HK-2 (cell line): ENCODE data around the gene NAA25.
"Not testable (repeated sequence)": the region's sequence is repeated elsewhere in the genome, so short reads cannot be mapped to it uniquely, and the experiment has no call there.

Experiments
- DNase-seq: peaks from one replicate; pipeline ENCODE4 v3.0.0-alpha.2; 2018; ENCODE audit not compliant: unreplicated experiment

The NAA25 gene

DNA sequence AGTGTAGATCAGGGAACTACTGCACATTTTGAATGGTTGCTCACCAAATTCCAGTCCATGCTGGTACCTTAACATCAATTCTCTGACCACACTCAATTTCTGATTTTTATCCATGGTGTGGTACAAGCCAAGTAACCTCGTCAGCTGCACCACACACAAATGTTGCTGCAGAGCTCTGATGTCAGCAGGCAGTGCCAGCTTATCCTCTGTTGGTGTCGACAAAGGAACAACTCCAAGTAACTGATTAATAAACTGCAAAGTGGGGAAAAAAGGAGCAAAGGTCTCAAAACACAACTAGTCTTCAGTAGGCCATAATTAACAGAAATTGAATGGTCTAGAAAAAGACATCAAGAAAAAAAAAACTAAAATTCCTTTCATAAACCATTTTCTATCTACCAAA lies 47.4 kb downstream of the NAA25 start:
- no peak for DNase-seq

DNA sequence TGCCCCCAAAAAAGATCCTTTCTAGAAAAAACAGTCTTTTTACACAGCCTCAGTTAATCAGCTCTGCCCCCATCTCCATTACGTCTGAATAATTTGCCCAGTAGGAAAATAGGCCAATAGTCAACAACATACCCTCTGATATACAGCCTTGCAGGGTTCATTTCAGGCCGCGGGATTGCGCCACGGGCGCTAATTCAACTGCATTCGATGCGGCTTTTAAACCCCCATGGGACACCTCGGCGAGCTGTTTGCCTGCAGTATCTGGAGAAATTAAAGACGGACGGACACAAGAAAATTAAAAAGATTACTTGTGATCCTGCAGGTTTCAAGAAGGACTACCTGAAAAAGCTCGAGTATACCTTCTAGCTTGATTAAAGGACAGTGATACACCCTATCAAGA lies 59.2 kb downstream of the NAA25 start:
- DNase-seq = no peak

DNA sequence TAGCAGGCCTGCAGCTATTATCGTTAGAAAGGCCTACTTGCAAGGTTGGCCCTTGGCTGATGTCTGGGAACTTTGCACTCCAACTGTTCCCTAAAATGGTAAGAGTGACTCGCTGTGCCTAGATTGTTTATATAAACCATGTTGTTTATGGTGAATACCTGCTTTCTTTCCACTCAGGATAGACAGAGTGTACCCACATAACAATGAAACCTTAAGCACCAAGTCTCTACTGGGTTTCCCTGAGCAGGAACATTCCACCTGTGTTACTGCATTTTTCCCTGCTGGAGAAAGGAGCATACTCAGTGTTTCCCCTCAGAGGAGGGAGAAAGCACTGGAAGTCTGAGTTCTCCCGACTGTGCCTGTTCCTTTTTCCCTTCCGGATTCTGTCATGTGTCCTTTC lies 62.6 kb downstream of the NAA25 start:
- DNase-seq = no peak

DNA sequence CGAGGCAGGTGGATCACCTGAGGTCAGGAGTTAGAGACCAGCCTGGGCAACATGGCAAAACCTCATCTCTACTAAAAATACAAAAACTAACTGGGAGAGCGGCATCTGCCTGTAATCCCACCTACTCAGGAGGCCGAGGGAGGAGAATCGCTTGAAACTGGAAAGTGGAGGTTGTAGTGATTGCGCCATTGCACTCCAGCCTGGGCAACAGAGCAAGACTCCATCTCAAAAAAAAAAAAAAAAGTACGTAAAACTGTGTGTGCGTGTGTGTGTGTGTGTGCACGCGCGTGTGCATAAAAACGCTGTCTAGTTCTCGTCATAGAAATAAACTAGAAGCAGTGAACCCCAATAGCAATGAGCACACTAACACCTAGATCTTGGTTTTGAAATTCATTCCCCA lies 72.0 kb downstream of the NAA25 start:
- DNase-seq = not testable (repeated sequence)

DNA sequence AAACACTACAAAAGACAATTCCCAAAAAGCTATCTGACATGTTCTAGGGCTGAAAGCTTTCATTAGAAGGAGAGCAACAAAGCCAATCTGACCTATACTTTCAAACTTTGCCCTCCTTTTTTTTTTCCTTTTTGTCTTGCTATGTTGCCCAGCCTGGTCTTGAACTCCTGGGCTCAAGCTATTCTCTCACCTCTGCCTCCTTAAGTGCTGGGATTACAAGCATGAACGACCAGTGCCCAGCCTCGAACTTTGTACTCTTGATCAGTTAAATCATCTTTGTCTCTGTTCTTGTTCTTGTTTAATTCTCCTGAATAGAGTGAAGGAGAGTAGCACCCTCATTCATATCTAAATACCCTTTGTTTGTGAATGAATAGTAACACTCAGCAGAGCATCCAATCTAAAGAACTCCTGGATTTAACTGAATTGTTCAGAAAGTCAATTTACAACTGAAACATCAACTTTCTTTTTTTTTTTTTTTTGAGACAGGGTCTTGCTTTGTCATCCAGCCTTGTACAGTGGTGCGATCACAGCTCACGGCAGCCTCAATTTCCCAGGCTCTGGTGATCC lies 73.3 kb downstream of the NAA25 start:
- DNase-seq = no peak

DNA sequence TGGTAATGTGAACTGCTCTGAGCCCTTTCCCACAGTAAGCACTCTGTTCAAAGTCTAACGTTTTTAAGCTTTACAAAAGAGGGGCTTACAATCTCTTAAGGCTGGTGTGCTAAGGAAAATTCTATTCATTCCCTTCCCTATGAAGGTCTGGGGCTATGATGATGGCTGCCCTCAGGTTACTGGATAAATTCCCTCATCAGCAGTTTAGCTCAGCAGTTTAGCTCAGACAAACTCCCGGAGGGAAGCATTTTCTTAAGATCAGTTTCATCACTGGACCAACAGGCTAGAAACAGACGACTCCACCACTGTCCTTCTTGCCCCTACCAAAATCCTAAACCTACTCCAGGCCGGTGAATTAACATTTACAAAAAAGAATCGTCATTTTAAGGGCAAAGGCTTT lies 76.3 kb downstream of the NAA25 start:
- no peak for DNase-seq

DNA sequence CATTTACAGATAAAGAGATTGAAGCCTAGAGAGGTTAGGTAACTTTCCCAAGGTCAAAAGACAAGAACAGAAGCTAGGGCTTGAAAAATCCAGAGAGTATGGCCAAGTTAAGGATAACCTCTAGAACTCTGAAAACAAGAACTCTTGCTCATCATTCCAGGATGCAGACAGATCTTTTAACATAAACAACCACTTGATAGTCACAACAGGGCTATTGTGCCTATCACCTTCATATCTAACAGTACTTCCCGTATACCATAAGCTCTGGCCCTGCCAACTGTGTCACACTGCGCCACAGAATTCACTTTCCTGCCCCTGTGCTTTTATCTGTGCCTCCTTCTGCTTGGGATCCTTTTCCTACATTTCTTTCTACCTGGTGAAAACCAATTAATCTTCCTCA lies 77.1 kb downstream of the NAA25 start:
- no peak for DNase-seq

DNA sequence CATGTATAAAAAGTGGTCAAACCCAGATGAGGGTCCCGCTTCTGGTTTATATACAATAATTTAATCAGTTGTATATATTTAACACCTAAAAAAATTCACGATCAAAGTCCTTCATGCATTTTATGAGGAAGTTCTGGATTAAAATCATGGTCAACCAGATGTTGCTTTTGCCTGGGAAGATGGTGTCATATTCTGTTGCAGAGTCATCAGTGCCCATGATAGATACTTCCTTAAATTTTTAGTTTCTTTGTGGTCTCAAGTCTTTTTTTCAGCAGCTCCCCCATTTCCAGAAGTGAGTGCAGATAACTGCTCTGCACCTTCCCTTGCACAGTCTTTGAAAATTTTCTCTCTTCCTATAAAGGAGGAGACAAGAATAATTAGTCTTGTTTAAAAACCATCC lies 79.3 kb downstream of the NAA25 start:
- no peak for DNase-seq

DNA sequence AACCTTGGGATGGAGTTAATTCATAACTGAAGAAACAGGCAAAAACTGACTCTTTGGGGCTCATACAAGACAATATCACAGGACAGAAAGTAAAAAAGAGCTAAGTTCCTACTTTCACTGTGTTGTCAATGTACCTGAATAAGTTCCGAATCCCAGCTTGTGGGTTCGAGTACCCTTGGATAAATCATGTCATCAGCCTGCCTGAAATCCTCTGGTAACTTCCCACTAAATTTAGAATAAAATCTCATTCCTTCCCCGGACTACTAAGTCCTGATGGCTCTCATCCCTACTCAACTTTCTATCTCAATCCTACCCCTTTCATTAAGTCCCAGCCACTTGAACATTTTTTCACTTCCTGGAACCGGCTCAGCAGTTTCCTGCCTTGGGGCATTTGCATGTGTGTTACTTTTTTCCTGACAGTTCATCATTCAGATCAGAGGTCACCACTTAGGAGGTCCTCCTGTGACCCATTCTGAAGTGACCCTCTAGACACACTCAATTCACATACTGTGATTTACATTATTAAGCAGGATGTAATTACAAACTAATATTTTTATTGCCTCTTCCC lies 82.7 kb downstream of the NAA25 start:
- DNase-seq = no peak

DNA sequence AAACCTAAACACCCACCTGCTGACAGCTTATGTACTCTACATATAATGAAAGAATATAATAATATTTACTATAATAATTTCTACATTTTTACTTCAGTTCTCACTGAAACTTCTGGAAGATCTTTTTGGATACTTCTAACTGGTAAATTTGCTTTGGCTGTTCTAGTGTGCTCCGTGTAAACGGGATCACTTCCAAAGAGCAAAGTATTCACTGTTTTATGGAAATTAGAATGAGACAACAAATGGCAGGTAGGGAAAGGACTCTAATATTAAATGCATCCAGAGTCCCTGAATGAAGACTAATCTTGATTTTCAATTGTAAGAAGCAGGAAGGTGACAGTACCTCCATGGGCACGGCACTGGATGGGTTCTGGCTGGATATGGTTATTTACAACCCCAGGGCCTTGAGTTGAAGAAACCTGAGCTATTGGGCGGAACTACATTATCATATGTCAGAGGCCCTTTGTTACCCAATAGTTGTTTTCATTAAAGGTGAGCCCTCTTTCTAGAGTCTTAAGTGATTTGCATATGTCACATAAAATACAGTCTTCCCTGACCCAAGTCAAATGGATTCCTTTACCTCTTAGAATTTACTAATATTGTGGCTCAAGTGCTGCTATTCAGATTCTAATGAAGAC lies 84.7 kb downstream of the NAA25 start:
- DNase-seq = no peak

DNA sequence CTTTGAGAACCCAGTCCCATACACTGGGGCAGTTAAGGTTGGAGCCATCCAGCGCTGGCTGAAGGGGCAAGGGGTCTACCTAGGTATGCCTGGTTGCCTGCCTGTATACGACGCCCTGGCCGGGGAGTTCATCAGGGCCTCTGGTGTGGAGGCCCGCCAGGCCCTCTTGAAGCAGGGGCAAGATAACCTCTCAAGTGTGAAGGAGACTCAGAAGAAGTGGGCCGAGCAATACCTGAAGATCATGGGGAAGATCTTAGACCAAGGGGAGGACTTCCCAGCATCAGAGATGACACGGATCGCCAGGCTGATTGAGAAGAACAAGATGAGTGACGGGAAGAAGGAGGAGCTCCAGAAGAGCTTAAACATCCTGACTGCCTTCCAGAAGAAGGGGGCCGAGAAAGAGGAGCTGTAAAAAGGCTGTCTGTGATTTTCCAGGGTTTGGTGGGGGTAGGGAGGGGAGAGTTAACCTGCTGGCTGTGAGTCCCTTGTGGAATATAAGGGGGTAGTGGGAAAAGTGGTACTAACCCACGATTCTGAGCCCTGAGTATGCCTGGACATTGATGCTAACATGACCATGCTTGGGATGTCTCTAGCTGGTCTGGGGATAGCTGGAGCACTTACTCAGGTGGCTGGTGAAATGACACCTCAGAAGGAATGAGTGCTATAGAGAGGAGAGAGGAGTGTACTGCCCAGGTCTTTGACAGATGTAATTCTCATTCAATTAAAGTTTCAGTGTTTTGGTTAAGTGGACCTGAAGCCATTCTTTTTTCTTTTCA lies 86.2 kb downstream of the NAA25 start:
- no peak for DNase-seq

DNA sequence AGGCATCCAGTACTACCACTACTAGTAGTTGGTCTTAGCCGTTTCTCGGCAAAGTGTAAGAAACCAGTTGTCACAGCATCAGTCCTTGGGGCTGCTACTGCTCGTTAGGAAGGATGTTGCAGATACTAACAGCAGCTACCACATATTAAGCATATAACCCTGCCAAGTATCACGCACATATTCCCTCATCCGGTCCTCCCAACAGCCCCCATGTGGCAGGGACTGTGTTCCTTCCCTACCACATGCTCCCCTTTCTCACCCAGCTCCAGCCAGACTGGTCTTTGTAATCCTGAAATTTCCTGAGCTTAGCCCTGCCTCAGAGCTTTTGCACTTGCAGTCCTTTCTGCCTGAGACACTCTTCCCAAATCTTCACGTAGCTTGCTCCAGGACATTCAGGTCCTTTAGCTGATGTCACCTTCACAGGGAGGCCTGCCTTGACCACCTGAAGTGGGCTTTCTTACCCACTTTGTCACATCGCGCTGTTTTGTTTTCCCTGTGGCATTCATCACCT lies 87.6 kb downstream of the NAA25 start:
- no peak for DNase-seq

DNA sequence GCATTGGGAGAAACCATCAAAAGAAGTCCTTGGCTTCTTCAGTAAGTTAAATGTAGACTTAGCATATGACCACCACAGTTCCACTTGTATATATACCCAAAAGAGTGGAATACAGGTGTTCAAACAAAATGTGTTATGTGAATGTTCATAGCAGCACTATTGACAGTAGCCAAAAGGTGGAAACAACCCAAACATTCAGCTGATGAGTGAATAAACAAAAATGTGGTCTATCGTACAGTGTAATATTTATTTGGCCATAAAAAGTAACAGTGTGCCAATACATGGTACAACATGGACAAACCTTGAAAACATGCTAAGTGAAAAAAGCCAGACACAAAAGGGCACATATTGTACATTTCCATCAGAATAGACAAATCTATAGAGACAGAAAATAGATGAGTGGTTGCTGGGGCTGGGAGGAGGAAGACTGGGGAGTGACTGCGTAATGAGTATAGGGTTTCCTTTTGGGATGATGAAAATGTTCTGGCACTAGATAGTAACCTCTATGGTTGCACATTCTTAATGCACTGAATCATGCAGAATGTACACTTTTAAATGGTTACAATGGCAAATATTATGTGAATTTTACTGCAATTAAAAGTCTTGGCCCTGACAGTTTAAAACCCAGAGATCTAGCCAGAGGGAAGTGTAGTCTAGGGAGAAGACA lies 89.9 kb downstream of the NAA25 start:
- no peak for DNase-seq

DNA sequence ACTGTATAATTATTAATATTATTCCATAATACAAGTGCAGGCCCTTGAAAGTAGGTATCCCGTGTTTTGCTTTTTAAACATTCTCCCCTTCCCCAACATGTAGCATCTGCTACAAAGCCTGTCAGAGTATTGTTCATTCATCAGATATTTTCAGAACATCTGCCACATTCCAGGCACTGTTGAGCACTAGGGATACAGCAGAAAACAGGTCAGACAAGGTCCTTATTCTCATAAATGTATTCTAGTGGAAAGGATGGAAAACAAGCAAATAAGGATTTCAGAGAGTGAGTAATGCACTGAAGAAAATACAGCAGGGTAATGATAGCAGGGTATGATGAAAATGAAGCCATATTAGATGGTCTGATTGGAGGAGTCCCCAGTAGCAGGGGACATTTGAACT lies 91.5 kb downstream of the NAA25 start:
- no peak for DNase-seq

DNA sequence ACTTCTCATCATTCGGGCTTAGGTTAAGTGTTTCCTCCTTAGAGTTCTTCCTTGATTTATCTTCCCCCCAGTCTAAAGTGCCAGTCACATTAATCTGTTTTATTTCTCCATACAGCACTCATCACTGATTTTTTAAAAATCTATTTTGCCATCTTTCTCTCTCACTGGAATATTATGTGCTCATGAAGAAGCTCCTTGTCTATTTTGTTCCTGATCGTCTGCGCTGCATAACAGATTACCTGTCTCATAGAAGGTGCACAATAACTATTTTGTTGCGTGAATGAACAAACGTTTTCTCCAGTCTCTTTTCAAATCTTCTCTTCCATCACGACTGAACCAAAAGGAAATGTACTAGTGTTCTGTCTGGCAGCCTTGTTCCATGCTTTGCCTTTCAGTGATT lies 92.6 kb downstream of the NAA25 start:
- no peak for DNase-seq

DNA sequence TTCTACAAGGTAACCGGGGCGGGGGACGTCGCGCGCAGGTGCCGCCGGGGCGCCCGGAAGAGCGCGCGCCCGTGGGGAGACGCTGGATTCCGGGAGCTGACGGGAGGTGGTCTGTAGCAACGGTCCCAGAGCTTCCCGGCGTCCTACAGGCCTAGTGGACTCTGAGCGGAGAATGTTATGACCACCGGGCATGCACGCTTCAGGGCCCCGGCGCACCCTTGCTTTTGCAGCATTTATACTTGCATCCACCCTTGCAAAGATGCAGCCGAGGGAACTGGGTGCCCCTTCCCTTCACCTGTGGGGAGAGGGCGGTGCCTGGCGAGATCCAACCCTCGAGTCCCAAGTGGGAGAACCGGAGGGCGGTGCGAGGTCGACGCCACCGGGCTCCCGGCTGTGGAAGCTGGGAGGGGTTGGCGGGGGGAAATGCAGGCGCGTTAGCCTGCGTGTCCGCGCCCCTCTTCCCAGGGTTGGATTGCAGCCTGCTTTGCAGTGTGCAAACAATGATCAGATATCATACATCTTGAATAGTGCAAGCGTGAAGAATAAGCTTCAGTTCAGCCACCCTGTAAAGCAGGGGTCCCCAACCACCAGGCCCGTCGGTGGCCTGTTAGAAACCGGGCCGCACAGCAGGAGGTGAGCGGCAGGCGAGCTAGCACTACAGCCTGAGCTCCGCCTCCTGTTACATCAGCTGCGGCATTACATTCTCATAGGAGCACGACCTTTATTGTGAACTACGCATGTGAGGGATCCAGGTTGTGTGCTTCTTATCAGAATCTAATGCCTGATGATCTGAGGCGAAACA lies 94.8 kb downstream of the NAA25 start:
- DNase-seq = peak; percentile 66

DNA sequence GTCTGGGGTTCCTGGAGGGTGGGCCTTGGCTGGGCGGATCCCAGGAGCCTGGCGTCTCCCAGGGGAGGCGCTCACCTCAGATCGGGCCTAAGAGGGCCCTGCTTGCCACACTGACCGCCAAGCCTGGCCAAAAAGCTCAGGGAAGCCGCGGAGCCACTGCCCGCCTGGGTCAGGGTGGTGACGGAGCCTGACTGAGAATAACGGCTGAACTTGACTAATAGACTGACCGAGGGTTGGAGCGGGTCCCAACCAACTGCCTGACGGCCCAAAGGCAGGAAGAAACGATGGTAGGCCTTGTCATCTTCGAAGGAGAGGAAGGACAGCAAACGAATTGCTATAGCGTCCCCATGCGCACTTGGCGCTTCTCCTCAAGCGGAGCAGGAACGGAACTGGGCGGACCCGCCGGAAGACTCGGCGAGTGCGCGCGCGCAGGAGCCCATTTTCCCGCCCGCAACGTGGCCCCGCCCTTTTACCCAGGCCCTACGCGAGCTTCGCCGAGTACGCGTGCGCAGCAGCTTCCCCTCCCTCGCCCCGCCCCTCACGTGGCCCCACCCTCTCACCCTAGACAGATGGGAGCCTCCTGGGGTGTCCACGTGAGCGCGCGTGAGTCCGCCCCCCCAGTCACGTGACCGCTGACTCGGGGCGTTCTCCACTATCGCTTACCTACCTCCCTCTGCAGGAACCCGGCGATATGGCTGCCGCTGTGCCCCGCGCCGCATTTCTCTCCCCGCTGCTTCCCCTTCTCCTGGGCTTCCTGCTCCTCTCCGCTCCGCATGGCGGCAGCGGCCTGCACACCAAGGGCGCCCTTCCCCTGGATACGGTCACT lies 95.6 kb downstream of the NAA25 start, which contains the start of the genes ERP29 and TMEM116:
Gene ERP29 (plus strand): TSS at position 652 of the 826 bp plus-strand sequence. CDS start 40 bp downstream, at position 692.
Gene TMEM116 (minus strand): TSS at position 391 of the 826 bp plus-strand sequence. CDS start 7,895 bp downstream, outside the sequence.
- DNase-seq = peak; percentile 100

DNA sequence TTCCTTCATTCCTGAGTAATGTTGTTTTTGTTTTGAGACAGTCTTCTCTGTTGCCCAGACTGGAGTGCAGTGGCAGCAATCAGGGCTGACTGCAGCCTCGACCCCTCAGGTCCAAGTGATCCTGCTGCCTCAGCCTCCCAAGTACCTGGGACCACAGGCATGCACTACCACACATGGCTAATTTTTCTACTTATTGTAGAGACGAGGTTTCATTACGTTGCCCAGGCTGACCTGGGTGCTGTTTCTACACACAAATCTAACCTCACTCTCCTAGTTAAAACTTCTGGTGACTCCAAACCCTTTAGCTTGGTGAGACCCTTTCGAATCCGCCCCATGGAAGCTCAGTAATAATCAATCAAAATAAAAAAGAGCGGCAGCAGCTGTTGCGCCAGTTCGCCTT lies 96.9 kb downstream of the NAA25 start:
- DNase-seq = no peak

DNA sequence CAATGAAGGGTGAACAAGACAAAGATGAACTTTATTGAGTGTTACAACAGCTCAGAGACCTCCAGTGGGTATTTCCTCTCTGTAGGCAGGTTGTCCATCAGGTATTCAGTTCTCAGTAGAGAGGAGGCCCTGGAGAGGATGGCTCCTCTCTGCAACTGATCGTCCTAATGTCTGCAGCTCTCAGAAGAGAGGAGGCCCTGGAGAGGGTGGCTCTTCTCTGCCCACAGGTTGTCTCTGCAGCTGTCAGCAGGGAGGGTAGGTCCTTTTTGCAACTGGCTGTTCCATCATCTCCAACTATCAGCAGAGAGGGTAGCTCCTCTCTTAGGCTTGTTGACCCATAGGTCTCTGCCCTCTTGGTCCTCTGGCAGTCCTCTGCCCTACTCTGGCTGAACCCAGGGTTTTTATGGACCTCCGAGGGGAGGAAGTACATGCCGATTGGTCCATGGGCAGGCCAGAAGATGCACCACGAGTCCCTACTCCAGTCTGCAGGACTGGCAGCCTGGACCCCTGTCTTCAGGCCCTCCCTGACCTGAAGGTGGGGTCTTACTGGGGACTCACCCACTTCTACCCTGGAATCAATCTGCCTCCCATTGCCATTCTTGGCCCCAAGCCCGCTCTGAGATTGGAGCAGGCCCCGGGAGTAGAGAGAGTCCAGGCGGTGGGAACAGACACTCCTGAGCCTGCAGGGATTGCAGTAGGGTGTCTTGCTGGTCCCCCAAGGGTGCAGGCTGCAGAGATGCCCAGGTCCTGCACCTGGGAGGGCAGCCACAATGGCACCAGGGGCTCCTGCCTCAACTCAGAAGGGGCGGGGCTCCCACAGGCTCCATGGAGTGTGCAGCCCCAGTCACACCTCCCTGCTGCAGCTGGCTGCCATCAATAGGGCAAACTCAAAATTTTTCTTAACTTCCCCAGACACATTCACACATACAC lies 97.9 kb downstream of the NAA25 start:
- no peak for DNase-seq
